GM18520 (cell line): ENCODE data around the gene SGCG.
"Not testable (repeated sequence)": the region's sequence is repeated elsewhere in the genome, so short reads cannot be mapped to it uniquely, and the experiment has no call there.

Source experiments
- ATAC-seq: cut with Tn5 transposase; IDR thresholded peaks from one replicate; pipeline ENCODE4 v1.9.1; 2021; ENCODE audit not compliant: unreplicated experiment

Gene SGCG

GRCh38 chr13:23180711-23181110, at the start of gene SGCG:
Gene SGCG, plus strand, starts transcription at chr13:23180979. Its CDS starts 22,716 bp downstream, at chr13:23203695.
- no peak for ATAC-seq

- no peak for ATAC-seq
Measured at GRCh38 chr13:23134542-23134941, 46.2 kb upstream of the SGCG start.

GRCh38 chr13:23140492-23140891, 40.3 kb upstream of the SGCG start:
- no peak for ATAC-seq

- ATAC-seq: no peak
Measured at GRCh38 chr13:23141964-23142363, 38.8 kb upstream of the SGCG start.

GRCh38 chr13:23142607-23143006, 38.2 kb upstream of the SGCG start:
- ATAC-seq: not testable (repeated sequence)

GRCh38 chr13:23144431-23144830, 36.3 kb upstream of the SGCG start:
- ATAC-seq: no peak

GRCh38 chr13:23146006-23146405, 34.8 kb upstream of the SGCG start:
- ATAC-seq: no peak

GRCh38 chr13:23146811-23147625, 33.8 kb upstream of the SGCG start:
- ATAC-seq: no peak

GRCh38 chr13:23147827-23148226, 33.0 kb upstream of the SGCG start:
- no peak for ATAC-seq

- no peak for ATAC-seq
Measured at GRCh38 chr13:23157781-23158180, 23.0 kb upstream of the SGCG start.

- no peak for ATAC-seq
Measured at GRCh38 chr13:23159205-23159759, 21.5 kb upstream of the SGCG start.

GRCh38 chr13:23159760-23160637, 20.8 kb upstream of the SGCG start:
- no peak for ATAC-seq

- ATAC-seq: no peak
Measured at GRCh38 chr13:23160638-23161480, 19.9 kb upstream of the SGCG start.

- no peak for ATAC-seq
Measured at GRCh38 chr13:23161481-23161825, 19.3 kb upstream of the SGCG start.

GRCh38 chr13:23175920-23176319, 4.9 kb upstream of the SGCG start:
- ATAC-seq: no peak

GRCh38 chr13:23182142-23182541, 1.4 kb downstream of the SGCG start:
- no peak for ATAC-seq

- ATAC-seq: no peak
Measured at GRCh38 chr13:23183292-23183691, 2.5 kb downstream of the SGCG start.

- no peak for ATAC-seq
Measured at GRCh38 chr13:23185542-23185941, 4.8 kb downstream of the SGCG start.

- no peak for ATAC-seq
Measured at GRCh38 chr13:23201870-23202269, 21.1 kb downstream of the SGCG start.

GRCh38 chr13:23202383-23202782, 21.6 kb downstream of the SGCG start:
- ATAC-seq: no peak

- ATAC-seq: no peak
Measured at GRCh38 chr13:23203516-23203915, 22.7 kb downstream of the SGCG start.
